NCI-H1436 (cell line): ENCODE data around the gene CCDC92.

ENCODE experiments used
- DNase-seq: peaks from one replicate; lab custom pipeline; 2025; lab: John Stamatoyannopoulos, UW

Gene CCDC92

GRCh38 chr12:123910057-123910456 is 62.6 kb downstream of the CCDC92 start:
- no peak for DNase-seq

- no peak for DNase-seq
These were observed 63.5 kb downstream of the CCDC92 start for GRCh38 chr12:123908884-123909725.

GRCh38 chr12:123907726-123908476 is 64.7 kb downstream of the CCDC92 start:
- DNase-seq = no peak

- DNase-seq = no peak
These were observed 65.8 kb downstream of the CCDC92 start for GRCh38 chr12:123906711-123907420.

DNA sequence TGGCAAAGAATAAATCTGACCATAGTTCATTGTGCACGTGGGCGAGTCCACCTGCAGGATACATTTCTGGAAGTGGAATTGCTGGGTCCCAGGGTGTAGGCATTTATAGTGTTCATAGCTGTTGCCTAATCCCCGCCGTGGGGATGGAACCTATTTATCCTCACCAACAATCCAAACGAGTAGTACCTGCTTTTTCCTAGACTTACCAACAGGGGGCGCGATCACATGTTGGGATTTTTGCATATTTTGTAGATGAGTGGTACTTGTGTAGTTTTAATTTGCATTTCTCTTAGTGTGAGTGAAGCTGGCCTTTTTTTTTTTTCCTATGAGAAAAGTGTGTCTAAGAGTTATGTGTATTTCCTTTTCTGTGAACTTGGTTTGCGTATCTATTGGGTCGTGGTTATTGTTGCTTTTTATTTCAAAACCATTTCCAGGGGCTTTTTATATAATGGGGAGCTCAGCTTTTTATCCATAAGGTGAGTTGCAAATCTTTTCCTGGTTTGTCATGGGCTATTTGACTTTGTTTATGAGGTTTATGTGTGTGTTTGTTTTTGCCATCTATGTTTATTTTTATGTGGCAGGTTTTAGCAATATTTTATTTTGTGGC is 67.2 kb downstream of the CCDC92 start:
- DNase-seq = peak; percentile 24

- no peak for DNase-seq
These were observed 69.1 kb downstream of the CCDC92 start for GRCh38 chr12:123903301-123904065.

DNA sequence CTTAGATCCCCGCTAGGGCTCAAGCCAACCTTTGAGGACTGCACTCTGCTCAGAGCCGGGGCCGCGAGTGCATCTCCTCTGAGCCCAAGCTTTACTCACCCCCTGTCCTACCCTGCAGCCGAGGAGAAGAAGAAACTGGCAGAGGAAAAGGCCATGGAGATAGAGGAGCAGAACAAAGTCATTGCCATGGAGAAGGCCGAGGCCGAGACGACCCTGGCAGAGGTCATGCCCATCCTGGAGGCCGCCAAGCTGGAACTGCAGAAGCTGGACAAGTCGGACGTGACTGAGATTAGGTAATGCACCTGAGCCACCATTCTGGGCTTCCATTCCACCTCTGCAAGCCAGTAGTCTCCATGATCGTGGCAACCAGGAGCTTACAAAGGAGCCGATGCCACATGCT is 69.8 kb downstream of the CCDC92 start:
- DNase-seq = no peak

DNA sequence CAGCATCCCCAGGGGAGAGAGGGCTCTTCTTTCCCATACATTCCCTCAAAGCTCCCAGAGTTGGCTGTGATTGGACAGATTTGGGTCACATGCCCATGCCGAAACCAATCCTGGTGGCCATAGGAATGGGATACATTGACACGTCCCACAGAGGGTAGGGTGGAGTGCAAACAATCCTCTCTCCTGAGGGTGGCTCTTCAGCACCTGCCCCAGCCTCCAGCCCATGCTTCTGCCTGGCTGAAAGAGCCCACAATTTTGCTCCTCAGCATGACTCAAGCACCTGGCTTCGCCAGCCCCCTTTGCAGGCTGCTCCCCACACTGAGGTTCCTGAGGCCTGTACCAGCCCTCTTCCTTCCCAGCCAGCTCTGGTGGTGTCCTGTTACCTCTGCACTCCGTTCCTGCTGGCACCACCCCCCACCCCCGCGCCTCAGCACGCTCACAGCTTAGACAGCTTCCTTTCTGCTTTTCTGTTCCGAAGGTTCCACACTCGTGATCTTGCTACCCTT is 71.7 kb downstream of the CCDC92 start:
- peak; percentile 65 for DNase-seq

DNA sequence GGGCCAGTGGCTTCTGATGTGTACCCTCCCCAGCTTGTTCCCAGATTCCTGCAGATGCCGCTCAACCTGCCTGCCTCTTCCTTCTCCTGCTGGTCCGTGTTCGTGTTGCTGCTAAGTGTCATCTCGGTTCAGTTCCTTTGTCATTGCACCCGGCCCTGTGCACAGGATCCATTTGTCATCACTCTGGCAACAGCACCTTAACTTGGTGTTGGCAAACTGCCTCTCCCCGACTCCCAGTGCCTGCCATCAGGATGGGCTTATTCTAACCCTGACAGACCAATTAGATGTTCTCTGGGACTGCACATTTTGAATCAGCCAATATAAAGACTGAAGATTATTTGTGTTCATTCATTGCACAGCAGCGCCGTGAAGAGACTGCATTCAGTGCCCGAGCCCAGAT is 73.3 kb downstream of the CCDC92 start:
- DNase-seq = no peak

DNA sequence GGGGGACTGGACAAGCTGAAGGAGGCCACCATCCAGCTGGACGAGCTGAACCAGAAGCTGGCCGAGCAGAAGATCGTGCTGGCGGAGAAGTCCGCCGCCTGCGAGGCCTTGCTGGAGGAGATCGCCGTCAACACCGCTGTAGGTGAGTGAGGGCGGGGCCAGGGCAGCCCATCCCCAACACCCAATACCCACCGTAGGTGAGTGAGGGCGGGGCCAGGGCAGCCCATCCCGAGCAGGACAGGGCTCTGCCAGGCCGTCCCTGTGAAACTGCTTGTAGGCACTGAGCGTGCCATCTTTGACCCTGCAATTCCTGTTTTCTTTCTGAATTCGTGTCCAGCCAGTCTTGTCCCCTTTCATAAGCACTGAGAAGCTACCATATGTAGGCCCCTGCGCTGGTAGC is 74.0 kb downstream of the CCDC92 start:
- DNase-seq = no peak

DNA sequence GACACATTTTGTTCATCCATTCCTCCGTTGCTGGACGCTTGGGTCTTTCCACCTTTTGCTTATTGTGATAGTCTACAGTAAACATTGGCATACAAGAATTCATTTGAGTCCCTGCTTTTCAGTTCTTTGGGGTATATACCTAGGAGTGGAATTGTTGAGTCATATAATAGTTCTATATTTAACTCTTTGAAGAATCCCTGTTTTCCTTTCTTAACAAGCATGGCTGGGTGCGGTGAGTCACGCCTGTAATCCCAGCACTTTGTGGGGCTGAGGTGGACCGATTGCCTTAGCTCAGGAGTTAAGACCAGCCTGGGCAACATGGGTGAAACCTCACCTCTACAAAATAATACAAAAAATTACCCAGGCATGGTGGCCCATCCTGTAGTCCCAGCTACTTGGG is 75.4 kb downstream of the CCDC92 start:
- no peak for DNase-seq

DNA sequence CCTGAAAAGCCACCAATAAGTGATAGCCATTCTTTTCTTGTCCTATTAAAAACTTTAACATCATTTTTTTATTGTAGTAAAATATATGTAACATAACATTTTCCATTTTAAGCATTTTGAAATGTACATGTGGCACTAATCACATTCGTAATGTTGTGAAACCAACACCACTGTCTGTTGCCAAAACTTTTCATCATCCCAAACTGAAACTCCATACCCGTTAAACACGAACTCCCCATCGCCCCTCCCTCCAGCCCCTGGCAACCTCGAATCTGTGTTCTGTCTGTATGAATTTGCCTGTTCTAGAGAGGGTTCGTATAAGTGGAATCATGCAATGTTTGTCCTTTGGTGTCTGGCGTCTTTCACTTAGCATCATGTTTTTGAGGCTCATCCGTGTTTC is 75.9 kb downstream of the CCDC92 start:
- DNase-seq = no peak

- no peak for DNase-seq
These were observed 77.2 kb downstream of the CCDC92 start for GRCh38 chr12:123895451-123895850.

GRCh38 chr12:123894823-123895345 is 77.7 kb downstream of the CCDC92 start:
- no peak for DNase-seq

GRCh38 chr12:123893276-123893675 is 79.4 kb downstream of the CCDC92 start:
- DNase-seq = no peak

GRCh38 chr12:123892853-123893252 is 79.8 kb downstream of the CCDC92 start:
- DNase-seq = no peak

- DNase-seq = no peak
These were observed 80.5 kb downstream of the CCDC92 start for GRCh38 chr12:123892180-123892559.

DNA sequence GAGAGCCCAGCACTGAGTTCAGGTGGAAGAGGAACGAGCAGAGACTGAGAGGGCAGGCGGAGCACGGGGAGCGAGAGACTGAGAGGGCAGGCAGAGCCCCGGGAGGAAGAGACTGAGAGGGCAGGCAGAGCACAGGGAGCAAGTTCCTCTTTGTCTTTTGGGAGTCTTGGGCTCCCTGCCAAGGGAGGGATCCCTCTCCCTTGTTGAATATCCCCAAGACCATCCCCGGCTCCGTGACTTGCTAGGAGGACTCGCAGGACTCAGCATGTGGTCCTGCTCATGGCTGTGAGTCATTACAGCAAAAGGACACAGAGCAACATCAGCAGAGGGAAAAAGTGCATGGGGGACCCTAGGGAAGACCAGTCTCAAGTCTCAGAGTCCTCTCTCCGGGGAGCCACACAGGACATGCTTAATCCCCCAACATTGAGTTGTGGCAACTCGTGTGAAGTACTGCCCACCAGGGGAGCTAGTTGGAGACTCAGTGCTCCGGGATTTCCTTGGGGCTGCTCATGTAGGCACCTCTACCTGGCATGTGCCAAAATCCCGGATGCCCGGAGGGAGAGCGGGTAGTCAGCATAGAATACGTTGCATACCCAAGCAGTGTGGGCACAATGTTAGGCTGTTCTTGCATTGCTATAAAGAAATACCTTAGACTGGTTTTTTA is 81.0 kb downstream of the CCDC92 start:
- DNase-seq = no peak

DNA sequence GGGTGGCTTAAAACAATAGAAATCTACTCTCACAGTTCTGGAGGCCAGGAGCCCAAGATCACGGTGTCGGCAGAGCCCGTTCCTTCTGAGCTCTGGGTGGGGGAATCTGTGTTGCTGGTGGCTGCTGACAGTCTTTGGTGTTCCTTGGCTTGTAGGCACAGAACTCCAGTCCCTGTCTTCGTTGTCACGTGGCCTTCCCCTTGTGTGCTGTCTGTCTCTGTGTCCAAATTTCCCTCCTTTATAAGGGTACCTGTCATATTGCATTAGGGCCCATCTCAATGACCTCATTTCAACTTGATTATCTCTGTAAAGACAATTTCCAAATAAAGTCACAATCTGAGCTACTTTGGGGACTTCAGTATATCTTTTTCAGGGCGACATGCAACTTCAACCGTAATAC is 81.6 kb downstream of the CCDC92 start:
- DNase-seq = no peak

DNA sequence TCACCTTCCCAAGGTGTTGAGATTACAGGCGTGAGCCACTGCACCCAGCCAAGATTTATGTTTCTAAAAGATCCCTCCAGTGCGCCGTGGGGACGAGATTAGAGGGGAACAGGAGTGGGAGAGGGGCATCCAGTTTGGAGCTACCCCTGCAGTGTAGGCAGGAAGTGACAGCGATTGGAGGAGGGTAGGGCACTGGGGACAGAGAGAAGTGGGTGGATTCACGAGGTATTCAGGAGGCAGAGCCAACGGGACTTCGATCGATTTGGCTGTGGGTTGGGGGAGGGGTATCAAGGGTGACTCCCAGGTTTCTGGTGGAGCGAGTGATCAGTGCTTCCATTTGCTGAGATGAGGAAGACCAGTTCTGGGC is 82.1 kb downstream of the CCDC92 start:
- no peak for DNase-seq
